Activated T-helper 17 cell treated with anti-CD3 and anti-CD28 coated beads, Interleukin-2, amount 50 U/mL, for 72 hours (primary cell): Measurements from ENCODE around the gene SPATA2. TPM values are rescaled to one million over a fixed set of nuclear protein-coding genes. Genes with fewer than 3 reads are reported as not detected.

Experiments used
- ATAC-seq: fragments of 150-1000 bp; cut with Tn5 transposase; replicated peaks from 2 replicates; pipeline ENCODE4 v1.10.0; 2021; ENCODE audit warnings: mild to moderate bottlenecking, moderate library complexity
- H3K27ac Mint-ChIP-seq: one replicate; pipeline ENCODE4 v1.8.0; 2022; ENCODE audit warnings: mixed read lengths
- H3K27me3 Mint-ChIP-seq: one replicate; pipeline ENCODE4 v1.8.0; 2022; ENCODE audit warnings: mixed read lengths
- H3K36me3 Mint-ChIP-seq: one replicate; pipeline ENCODE4 v1.8.0; 2022; ENCODE audit warnings: low read depth, mild to moderate bottlenecking, mixed read lengths
- H3K4me1 Mint-ChIP-seq: one replicate; pipeline ENCODE4 v1.8.0; 2022; ENCODE audit warnings: mixed read lengths
- H3K4me3 Mint-ChIP-seq: one replicate; pipeline ENCODE4 v1.8.0; 2022; ENCODE audit warnings: mild to moderate bottlenecking, mixed read lengths
- H3K9me3 Mint-ChIP-seq: one replicate; pipeline ENCODE4 v1.8.0; 2022; ENCODE audit warnings: mixed read lengths
- total RNA-seq, 2 donors: library from RNA; stranded (reverse); gene quantifications; one replicate each; pipeline ENCODE4 v1.2.3, GENCODE V29; 2022

The SPATA2 gene
- total RNA-seq, 2 donors from 2014 or later, result 5.5 to 10.3 TPM

DNA sequence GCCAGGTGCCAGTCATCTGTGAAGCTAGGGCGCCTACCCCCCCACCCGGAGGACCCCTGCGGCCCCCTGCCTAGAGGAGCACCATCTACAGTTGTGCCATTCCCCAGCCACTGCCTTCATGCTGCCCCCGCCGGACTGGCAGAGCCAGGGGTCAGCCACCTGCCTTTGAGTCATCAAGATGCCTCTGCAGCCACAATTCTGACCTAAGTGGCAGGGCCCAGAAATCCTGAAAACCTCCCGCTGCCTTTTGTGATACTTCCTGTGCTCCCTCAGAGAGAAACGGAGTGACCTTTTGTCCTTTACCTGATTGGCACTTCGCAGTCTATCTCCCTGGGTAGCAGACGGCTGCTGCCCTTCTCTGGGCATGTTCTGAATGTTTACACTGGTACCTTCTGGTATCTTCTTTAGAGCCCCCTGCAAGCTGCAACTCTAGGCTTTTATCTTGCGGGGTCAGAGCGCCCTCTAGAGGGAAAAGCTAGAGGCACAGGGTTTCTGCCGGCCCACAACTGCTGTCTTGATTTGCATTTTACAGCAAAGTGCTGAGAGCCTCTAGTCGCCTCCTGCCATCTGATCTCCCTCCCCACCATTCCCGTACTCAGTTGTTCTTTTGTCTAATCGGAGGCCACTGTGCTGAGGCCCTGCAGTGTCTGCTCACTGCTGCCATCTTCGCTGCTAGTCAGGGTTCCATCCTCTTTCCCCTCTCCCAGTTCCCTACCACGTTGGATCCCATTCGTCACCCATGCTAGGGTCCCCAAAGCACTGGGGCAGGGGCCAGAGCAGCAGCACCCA lies 26.9 kb downstream of the SPATA2 start:
- H3K27me3 Mint-ChIP-seq, result no peaks in the 10 kb centered on the region
- peak overlapping the region; percentile 47 for H3K27ac Mint-ChIP-seq
- no peaks in the 10 kb centered on the region for H3K9me3 Mint-ChIP-seq
- ATAC-seq, result peak; percentile 36
- no peak overlapping the region for H3K4me3 Mint-ChIP-seq
- H3K36me3 Mint-ChIP-seq, result peaks cover 63% of the 10 kb centered on the region
- peaks cover 16% of the 10 kb centered on the region for H3K4me1 Mint-ChIP-seq

DNA sequence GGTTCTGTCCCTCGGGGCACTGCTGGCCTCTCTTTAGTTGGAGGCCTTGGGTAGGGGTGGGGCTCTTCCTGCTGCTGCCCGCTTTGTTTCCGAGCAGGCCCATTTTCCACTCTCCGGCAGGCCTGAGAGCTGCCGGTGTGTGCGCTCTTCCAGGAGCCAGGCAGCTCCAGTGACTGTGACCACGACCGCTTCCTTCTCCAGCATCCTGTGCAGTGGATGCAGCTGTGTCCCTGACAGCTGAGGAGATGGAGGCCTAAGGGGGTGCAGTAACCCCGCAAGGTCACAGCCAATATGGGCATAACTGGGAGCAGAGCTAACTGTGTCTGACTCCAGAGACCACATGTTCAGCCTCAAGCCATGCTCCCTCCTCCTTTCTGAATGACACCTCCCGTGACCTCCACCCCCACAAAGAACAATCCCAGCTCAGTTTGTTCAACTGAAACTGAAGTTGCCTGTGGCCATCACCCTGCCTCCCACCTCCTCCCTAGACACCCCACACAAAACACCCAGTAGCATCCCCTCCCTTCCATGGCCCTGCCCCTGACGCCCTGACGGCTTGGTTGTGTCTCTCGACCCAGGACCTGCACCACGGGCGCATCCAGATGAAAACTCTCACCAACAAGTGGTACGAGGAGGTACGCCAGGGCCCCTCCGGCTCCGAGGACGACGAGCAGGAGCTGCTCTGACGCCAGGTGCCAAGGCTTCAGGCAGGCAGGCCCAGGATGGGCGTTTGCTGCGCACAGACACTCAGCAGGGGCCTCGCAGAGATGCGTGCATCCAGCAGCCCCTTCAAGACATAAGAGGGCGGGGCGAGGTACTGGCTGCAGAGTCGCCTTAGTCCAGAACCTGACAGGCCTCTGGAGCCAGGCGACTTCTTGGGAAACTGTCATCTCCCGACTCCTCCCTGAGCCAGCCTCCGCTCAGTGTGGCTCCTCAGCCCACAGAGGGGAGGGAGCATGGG lies 27.8 kb downstream of the SPATA2 start:
- H3K27me3 Mint-ChIP-seq, result no peaks in the 10 kb centered on the region
- peaks cover 10% of the 10 kb centered on the region for H3K4me1 Mint-ChIP-seq
- peaks cover 67% of the 10 kb centered on the region for H3K36me3 Mint-ChIP-seq
- no peak overlapping the region for H3K27ac Mint-ChIP-seq
- no peak for ATAC-seq
- H3K9me3 Mint-ChIP-seq, result no peaks in the 10 kb centered on the region
- no peak overlapping the region for H3K4me3 Mint-ChIP-seq

DNA sequence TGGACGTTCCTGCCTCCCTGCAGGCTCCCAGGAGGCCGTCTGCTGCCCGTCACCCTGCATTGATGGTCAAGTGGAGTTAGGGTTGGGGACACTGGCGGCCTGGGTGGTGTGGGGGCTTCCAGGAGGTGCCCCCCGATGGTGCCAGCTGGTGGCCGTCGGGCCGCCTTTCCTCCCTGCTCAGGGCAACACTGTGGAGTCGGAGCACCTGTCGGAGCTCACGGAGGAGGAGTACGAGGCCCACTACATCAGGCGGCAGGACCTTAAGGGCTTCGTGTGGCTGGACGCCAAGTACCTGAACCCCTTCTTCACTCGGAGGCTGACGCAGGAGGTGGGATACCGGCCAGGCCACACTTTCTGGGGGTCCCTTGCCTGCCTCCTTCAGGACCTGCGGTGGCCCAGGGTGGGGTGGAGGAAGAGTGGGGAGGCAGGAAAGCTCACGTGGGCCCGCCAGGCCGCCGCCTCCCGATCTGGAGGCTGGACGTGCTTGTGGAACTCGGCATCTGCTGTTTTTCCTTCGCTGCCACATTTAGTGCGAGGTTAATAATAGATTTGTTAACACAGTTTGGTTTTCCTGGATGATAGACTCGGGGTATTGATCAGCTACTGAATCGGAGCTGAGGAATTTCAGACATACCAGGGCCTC lies 28.6 kb downstream of the SPATA2 start:
- Mint-ChIP-seq H3K27ac (peak overlapping the region; percentile 43), H3K9me3 (no peaks in the 10 kb centered on the region), H3K4me3 (no peak overlapping the region), H3K36me3 (peaks cover 75% of the 10 kb centered on the region), H3K4me1 (peaks cover 10% of the 10 kb centered on the region), H3K27me3 (no peaks in the 10 kb centered on the region)
- no peak for ATAC-seq

DNA sequence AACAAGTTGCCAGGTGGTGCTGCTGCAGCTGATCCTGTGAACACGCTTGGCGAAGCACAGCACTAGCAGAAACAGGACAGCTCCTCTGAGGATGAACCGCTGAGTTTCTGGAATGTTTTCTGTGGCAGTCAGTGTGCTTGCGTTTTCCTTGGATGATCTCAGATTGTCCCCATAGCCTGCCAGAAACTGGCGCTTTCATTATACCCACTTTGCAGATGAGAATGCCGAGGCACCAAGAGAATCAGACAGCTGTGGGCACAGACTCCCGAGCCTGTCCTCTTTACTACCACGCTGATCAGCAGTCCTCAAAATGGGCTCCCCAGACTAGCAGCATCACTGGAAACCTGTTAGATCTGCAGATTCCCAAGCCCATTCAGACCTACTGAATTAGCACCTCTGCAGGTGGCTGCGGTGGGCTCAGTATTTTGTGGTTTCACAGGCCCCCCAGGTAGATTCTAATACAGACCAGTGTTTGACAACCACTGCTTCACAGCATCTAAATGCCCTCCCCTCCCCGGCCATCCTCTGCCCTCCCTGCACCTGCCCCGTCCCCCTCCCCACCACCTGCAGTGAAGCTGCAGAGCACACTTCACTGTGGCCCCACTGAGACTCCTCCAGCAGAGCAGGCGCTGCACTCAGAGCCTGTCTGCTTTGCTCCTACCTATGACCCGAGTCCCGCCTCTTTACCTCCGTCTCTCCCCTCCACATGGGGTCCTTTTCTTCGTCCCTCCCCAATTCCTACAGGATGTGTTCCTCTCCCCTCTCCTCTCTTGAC lies 29.6 kb downstream of the SPATA2 start:
- H3K4me3 Mint-ChIP-seq, result no peak overlapping the region
- H3K27me3 Mint-ChIP-seq, result no peaks in the 10 kb centered on the region
- H3K4me1 Mint-ChIP-seq, result peaks cover 10% of the 10 kb centered on the region
- no peak for ATAC-seq
- peak overlapping the region; percentile 43 for H3K27ac Mint-ChIP-seq
- no peaks in the 10 kb centered on the region for H3K9me3 Mint-ChIP-seq
- H3K36me3 Mint-ChIP-seq, result peaks cover 85% of the 10 kb centered on the region

DNA sequence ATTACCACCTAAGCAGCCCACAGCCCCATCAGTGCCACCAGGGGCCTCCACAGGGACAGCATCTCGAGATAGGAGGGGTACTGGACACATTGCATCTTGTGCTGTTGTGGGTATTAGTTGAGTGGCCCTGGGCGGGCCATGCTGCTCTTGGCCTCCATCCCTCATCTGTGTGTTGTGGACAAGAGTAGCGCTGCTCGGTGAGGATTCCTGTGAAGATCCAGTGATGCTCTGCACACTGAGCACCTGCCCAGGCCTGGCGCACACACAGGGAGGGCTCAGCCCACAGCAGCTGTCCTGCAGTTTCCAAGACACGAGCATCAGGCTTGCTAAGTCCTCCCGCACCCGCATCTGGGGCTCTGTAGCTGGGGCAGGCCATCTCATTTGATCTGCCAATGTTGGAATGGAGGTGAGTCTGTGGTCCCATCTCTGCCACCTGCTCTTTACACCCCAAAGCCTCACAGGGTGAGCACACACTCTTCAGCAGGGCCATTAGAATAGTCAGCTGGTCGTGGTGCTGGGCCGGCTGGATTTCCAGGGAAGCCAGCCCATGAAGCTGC lies 32.0 kb downstream of the SPATA2 start:
- Mint-ChIP-seq H3K27ac (peak overlapping the region; percentile 25), H3K27me3 (no peaks in the 10 kb centered on the region), H3K4me1 (peaks cover 6% of the 10 kb centered on the region), H3K4me3 (no peak overlapping the region), H3K36me3 (peaks cover 87% of the 10 kb centered on the region), H3K9me3 (no peaks in the 10 kb centered on the region)
- ATAC-seq, result no peak

DNA sequence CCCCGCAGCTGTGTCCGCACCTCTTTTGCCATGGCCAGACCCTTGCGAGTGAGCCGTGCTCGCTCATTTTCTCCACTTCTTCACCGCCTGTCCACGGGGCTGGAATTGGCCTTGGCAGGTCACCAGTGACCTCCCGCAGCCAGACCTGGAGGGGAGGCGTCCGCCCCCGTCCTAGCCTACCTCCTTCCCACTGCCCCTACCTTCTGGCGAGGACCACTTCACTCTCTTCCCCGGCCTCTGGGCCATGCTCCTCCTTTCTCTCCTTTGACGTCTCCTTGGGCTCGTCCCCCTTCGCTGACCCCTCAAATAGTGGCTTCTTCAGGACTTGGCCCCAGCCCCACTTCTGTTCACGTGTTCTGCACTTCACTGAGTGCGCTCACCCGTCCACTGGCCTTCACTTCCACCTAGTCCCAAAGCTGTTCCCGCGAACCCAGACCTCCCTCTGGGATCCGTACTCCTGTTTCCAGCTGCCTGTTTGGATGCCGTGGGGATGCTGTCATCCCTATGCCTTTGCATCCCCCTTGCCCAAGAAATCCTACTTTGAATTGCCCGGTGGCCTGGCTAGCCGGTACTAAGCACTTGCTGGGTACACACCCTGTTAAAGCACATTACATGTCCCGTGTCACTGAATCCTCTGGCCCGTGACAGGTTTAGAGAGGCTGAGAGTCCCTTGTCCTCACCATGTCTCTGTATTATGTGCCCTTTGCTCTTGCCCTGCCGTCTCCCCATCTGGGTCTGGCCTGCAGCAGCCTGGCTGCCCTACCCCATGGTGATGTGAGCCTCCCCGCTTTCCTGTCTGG lies 33.0 kb downstream of the SPATA2 start:
- ATAC-seq, result no peak
- Mint-ChIP-seq H3K27me3 (no peaks in the 10 kb centered on the region), H3K27ac (no peak overlapping the region), H3K36me3 (peaks cover 89% of the 10 kb centered on the region), H3K4me1 (peaks cover 4% of the 10 kb centered on the region), H3K9me3 (no peaks in the 10 kb centered on the region), H3K4me3 (no peak overlapping the region)

DNA sequence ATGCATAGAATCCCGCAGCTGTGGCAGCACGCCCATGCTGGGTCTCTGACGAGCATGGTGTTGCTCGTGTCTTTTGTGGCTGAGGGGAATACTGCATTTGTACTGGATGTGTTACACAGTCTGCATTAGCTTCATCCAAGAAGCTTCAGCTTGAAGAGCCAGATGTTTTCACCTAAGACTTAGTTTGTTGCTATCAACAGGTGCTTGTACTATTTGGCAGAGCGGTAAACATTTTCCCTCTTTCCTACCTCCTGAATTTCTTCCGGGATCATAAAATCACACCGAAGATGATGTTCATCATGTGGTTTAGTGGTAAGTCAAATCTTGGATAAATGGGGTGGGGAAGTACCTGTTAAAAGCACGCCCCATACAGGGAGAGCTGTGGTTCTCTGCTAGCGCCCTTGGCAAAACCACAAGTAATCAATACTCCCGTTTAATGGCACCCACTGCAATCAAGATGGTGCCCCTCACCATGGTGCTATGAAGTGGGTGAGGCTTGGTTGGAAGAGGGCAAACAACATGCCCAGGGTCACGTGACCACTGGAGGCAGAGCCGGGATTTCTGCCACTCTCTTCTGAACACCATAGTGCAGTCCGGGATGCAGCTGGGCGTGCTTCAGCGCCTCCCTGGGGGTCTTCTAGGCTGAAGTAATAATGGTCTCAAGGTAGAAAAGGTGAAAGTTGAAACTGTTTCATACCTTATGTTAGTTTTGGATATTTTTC lies 34.4 kb downstream of the SPATA2 start:
- Mint-ChIP-seq H3K27ac (no peak overlapping the region), H3K9me3 (no peaks in the 10 kb centered on the region), H3K36me3 (peaks cover 86% of the 10 kb centered on the region), H3K4me1 (no peaks in the 10 kb centered on the region), H3K4me3 (no peak overlapping the region), H3K27me3 (no peaks in the 10 kb centered on the region)
- no peak for ATAC-seq

DNA sequence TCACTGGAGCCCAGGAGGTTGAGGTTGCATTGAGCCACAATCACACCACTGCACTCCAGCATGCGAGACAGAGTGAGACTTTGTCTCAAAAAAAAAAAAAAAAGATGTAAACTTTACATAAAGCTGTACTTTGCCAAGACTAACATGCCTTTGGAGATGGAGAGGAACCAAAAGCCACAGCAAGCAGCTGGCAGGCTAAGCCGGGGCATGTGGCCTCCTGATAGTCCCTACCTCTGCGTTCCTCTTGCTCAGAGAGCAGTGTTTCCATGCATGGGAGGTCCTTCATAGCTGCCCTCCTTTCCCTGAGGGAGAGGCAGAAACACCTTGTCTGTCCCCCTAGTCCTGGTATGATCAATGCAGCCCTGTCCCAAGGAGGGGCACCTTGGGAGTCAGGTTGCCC lies 35.2 kb downstream of the SPATA2 start:
- Mint-ChIP-seq H3K4me3 (no peak overlapping the region), H3K27ac (no peak overlapping the region), H3K27me3 (no peaks in the 10 kb centered on the region), H3K4me1 (no peaks in the 10 kb centered on the region), H3K9me3 (no peaks in the 10 kb centered on the region), H3K36me3 (peaks cover 86% of the 10 kb centered on the region)
- ATAC-seq, result no peak

DNA sequence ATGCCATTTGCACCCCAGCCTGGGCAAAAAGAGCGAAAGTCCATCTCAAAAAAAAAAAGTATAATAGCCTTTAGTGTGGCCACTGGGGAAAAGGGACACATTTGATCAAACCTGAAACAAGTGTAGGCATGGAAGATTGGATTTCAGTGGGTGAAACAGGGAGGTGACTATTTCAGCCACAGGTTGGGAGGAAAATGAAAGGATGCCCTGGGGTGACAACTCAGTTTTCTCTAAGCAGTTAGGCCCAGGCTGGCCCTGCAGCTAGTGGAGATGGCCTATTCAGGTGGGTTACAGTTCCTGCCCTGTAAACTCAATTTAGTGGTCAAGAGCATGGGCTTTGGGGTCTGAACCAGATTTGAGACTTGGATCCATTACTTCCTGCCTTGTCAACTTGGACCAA lies 36.4 kb downstream of the SPATA2 start:
- Mint-ChIP-seq H3K27ac (no peak overlapping the region), H3K9me3 (no peaks in the 10 kb centered on the region), H3K36me3 (peaks cover 89% of the 10 kb centered on the region), H3K27me3 (no peaks in the 10 kb centered on the region), H3K4me1 (no peaks in the 10 kb centered on the region), H3K4me3 (no peak overlapping the region)
- peak; percentile 56 for ATAC-seq

DNA sequence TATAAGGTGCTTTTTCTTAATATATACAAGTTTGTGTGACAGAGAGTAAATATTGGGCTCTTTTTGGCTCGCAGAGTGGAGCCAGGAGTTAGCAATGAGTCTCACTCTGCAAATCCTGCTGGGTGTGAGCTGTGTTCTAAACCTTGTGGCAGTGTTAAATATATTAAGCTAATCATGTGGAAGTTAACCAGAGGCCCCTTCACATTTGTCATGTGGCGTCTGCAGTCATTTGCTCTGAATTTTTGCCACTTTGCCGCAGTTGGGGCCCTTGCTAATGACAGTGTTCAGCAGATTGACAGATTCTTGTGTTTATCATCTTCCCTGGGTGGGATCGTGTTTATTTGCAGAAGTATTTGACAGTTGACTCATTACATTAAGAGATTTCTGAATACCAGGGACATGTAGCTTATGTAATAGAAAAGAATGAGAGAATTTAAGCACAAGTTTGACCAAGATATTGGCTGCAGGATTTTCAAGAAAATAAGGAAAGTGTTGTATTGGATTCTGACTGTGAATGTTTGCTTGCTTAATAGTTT lies 37.9 kb downstream of the SPATA2 start:
- ATAC-seq, result no peak
- Mint-ChIP-seq H3K36me3 (peaks cover 83% of the 10 kb centered on the region), H3K4me1 (no peaks in the 10 kb centered on the region), H3K27me3 (no peaks in the 10 kb centered on the region), H3K27ac (no peak overlapping the region), H3K4me3 (no peak overlapping the region), H3K9me3 (no peaks in the 10 kb centered on the region)

DNA sequence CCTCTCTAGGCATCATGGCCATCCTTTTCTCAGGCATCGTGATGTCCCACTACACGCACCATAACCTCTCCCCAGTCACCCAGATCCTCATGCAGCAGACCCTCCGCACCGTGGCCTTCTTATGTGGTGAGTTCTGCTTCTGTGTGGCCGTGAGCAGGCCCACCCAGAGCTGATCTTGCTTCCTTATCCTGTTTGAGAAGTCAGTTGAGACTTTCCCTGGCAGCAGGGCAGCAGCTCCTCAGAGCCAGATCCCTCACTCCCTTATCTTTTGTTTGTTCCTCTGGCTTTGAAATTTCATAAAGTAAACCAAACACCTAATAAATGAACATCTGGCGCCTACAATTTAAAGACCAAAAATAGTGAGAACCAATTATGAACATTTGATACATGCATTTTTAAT lies 40.6 kb downstream of the SPATA2 start:
- H3K27me3 Mint-ChIP-seq, result no peaks in the 10 kb centered on the region
- H3K9me3 Mint-ChIP-seq, result no peaks in the 10 kb centered on the region
- H3K4me3 Mint-ChIP-seq, result no peak overlapping the region
- H3K4me1 Mint-ChIP-seq, result peaks cover 4% of the 10 kb centered on the region
- no peak for ATAC-seq
- peaks cover 67% of the 10 kb centered on the region for H3K36me3 Mint-ChIP-seq
- peak overlapping the region; percentile 37 for H3K27ac Mint-ChIP-seq

DNA sequence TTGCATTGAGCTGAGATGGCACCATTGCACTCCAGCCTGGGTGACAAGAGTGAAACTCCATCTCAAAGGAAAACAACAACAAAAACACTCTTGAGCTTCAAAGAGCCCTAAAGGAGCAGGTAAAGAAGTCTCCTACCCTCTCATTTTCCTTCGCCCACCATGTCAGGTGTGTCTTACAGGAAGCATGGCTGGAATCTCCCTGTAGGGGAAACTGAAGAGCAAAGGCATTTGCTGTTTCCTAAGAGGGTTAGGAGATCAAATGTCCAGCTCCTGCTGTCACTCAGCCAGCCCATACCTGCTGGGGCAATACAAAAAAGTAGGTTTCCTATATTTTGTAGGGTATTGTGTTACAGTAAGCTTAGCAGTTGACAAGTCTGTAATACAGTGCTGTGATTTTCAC lies 43.3 kb downstream of the SPATA2 start:
- ATAC-seq, result no peak
- H3K36me3 Mint-ChIP-seq, result peaks cover 64% of the 10 kb centered on the region
- no peak overlapping the region for H3K27ac Mint-ChIP-seq
- no peaks in the 10 kb centered on the region for H3K9me3 Mint-ChIP-seq
- no peak overlapping the region for H3K4me3 Mint-ChIP-seq
- H3K27me3 Mint-ChIP-seq, result no peaks in the 10 kb centered on the region
- H3K4me1 Mint-ChIP-seq, result peaks cover 4% of the 10 kb centered on the region
